ENCODE measurements around the gene TPRG1. TPM values are rescaled to one million over a fixed set of nuclear protein-coding genes. Genes with fewer than 3 reads are reported as not detected.

The TPRG1 gene
- polyA plus RNA-seq (2011; rRNA removed) (0.11 and 0.42 TPM in 2 replicates), polyA minus RNA-seq (2011; rRNA and poly(A)+ RNA removed) (2.4 and 3.6 TPM in 2 replicates)

GRCh38 chr3:189171707-189172106 is at the start of gene TPRG1:
TSS of gene TPRG1 (plus strand) at chr3:189171971. CDS start at chr3:189207385, 35,414 bp downstream.
- Histone ChIP-seq H3K27me3 (ENCODE audit: control insufficient read depth, insufficient read depth, low read length) (no peaks in the 10 kb centered on the region), H3K9me3 (ENCODE audit: control insufficient read depth, insufficient read depth, low read length) (no peaks in the 10 kb centered on the region), H3K4me3 (ENCODE audit: low read depth, low read length) (no peak within 1 kb of the TSS), H3K27ac (ENCODE audit: low read depth, low read length) (no peak within 1 kb of the TSS)
- POLR2A ChIA-PET = no interaction called here
- TF ChIP-seq CTCF (IDR thresholded peaks at IDR 0.05; ENCODE audit: low read depth, low read length) = no peak
- CTCF ChIA-PET = interaction anchor here (1.1 kb wide), 1 partner anchor 1493 kb away, joined by 3 read pairs; no protein-coding TSS in a partner anchor
- DNase-seq (ENCODE audit: low read depth, low spot score) = no peak

GRCh38 chr3:189122110-189122509 is 49.7 kb upstream of the TPRG1 start:
- H3K9me3 ChIP-seq (ENCODE audit: control insufficient read depth, insufficient read depth, low read length) = no peaks in the 10 kb centered on the region
- TF ChIP-seq CTCF (IDR thresholded peaks at IDR 0.05; ENCODE audit: low read depth, low read length) = no peak
- POLR2A ChIA-PET = no interaction called here
- H3K27ac ChIP-seq (ENCODE audit: low read depth, low read length) = no peak overlapping the region
- CTCF ChIA-PET = interaction anchor here (1.3 to 1.9 kb wide), 3 partner anchors 27 to 1384 kb away, joined by 3 to 6 read pairs (median 3); no protein-coding TSS in a partner anchor
- H3K27me3 ChIP-seq (ENCODE audit: control insufficient read depth, insufficient read depth, low read length) = peaks cover 4% of the 10 kb centered on the region
- no peak for DNase-seq (ENCODE audit: low read depth, low spot score)
- H3K4me3 ChIP-seq (ENCODE audit: low read depth, low read length) = no peak overlapping the region

GRCh38 chr3:189122526-189123205 is 49.1 kb upstream of the TPRG1 start:
- ChIA-PET CTCF (interaction anchor here (1.3 to 1.9 kb wide), 3 partner anchors 26 to 1384 kb away, joined by 3 to 6 read pairs (median 3); no protein-coding TSS in a partner anchor), POLR2A (no interaction called here)
- Histone ChIP-seq H3K9me3 (ENCODE audit: control insufficient read depth, insufficient read depth, low read length) (no peaks in the 10 kb centered on the region), H3K27ac (ENCODE audit: low read depth, low read length) (no peak overlapping the region), H3K27me3 (ENCODE audit: control insufficient read depth, insufficient read depth, low read length) (peaks cover 4% of the 10 kb centered on the region), H3K4me3 (ENCODE audit: low read depth, low read length) (no peak overlapping the region)
- no peak for DNase-seq (ENCODE audit: low read depth, low spot score)
- no peak for TF ChIP-seq CTCF (IDR thresholded peaks at IDR 0.05; ENCODE audit: low read depth, low read length)

GRCh38 chr3:189123595-189124387 is 48.0 kb upstream of the TPRG1 start:
- no peak for TF ChIP-seq CTCF (IDR thresholded peaks at IDR 0.05; ENCODE audit: low read depth, low read length)
- Histone ChIP-seq H3K4me3 (ENCODE audit: low read depth, low read length) (no peak overlapping the region), H3K27ac (ENCODE audit: low read depth, low read length) (no peak overlapping the region), H3K9me3 (ENCODE audit: control insufficient read depth, insufficient read depth, low read length) (no peaks in the 10 kb centered on the region), H3K27me3 (ENCODE audit: control insufficient read depth, insufficient read depth, low read length) (peaks cover 4% of the 10 kb centered on the region)
- no peak for DNase-seq (ENCODE audit: low read depth, low spot score)
- POLR2A ChIA-PET = no interaction called here
- CTCF ChIA-PET = interaction anchor here (1.1 kb wide), 1 partner anchor 1385 kb away, joined by 4 read pairs; no protein-coding TSS in a partner anchor

Measured in AG04450 (cell line).